Hepatocyte (in vitro differentiated cells): Measurements from ENCODE around the gene EGF. TPM values are rescaled to one million over a fixed set of nuclear protein-coding genes. Genes with fewer than 3 reads are reported as not detected.

Experiments used
- DNase-seq: peaks from one replicate; pipeline ENCODE4 v3.0.0-alpha.2; 2016; ENCODE audit warnings: low spot score
- H2AFZ ChIP-seq: fragments of 200-600 bp; sonication (generic); 2 replicates; pipeline ENCODE4 v1.6.0; 2016; ENCODE audit warnings: antibody characterized with exemption, mild to moderate bottlenecking
- H3K27ac ChIP-seq: fragments of 200-600 bp; sonication (generic); 2 replicates; pipeline ENCODE4 v1.5.1; 2016; ENCODE audit warnings: mild to moderate bottlenecking
- H3K27me3 ChIP-seq: fragments of 200-600 bp; sonication (generic); 2 replicates; pipeline ENCODE4 v1.6.1; 2016
- H3K36me3 ChIP-seq: fragments of 200-600 bp; sonication (generic); replicated peaks from 2 replicates; pipeline ENCODE4 v1.5.1; 2016; ENCODE audit warnings: low read depth; ENCODE audit not compliant: insufficient read depth
- H3K4me1 ChIP-seq: fragments of 200-600 bp; sonication (generic); 2 replicates; pipeline ENCODE4 v1.5.1; 2016; ENCODE audit warnings: mild to moderate bottlenecking, moderate library complexity; ENCODE audit not compliant: insufficient read depth
- H3K4me2 ChIP-seq: fragments of 200-600 bp; sonication (generic); 2 replicates; pipeline ENCODE4 v1.6.0; 2016
- H3K4me3 ChIP-seq: fragments of 200-600 bp; sonication (generic); 2 replicates; pipeline ENCODE4 v1.5.1; 2016; ENCODE audit warnings: mild to moderate bottlenecking
- H3K79me2 ChIP-seq: fragments of 200-600 bp; sonication (generic); 2 replicates; pipeline ENCODE4 v1.6.0; 2017; ENCODE audit warnings: mild to moderate bottlenecking
- H3K9me2 ChIP-seq: fragments of 200-600 bp; sonication (generic); replicated peaks from 2 replicates; pipeline ENCODE4 v1.6.0; 2017; ENCODE audit warnings: mild to moderate bottlenecking; ENCODE audit not compliant: insufficient read depth
- H3K9me3 ChIP-seq: fragments of 200-600 bp; sonication (generic); 2 replicates; pipeline ENCODE4 v1.5.1; 2016; ENCODE audit warnings: low read depth, mild to moderate bottlenecking
- H4K20me1 ChIP-seq: fragments of 200-600 bp; sonication (generic); 2 replicates; pipeline ENCODE4 v1.6.0; 2016; ENCODE audit warnings: mild to moderate bottlenecking; ENCODE audit not compliant: insufficient read depth, poor library complexity, severe bottlenecking
- EZH2 ChIP-seq: fragments of 200-600 bp; sonication (generic); IDR thresholded peaks from 2 replicates; pipeline ENCODE4 v1.6.1; 2016; ENCODE audit warnings: antibody characterized with exemption, mild to moderate bottlenecking, borderline replicate concordance
- EZH2phosphoT487 ChIP-seq: fragments of 200-600 bp; sonication (generic); IDR thresholded peaks from one replicate; pipeline ENCODE4 v1.6.1; 2018; ENCODE audit warnings: antibody characterized with exemption, mild to moderate bottlenecking, low read depth, moderate library complexity; ENCODE audit not compliant: unreplicated experiment, severe bottlenecking
- WGBS: methylation state at CpG from one replicate; pipeline ENCODE4 v1.1.6; 2016; ENCODE audit warnings: low lambda C conversion rate; ENCODE audit errors: missing lambda C conversion rate; 5-methylcytosine and 5-hydroxymethylcytosine counted together
- polyA plus RNA-seq: library from polyadenylated mRNA; unstranded; fragments of >200 nt; fragmentation: Nextera tagmentation; extraction: Ambion mirVana; gene quantifications from 2 replicates; pipeline ENCODE4 v1.2.1, GENCODE V29; 2016
- total RNA-seq: library from RNA; depleted of rRNA; stranded (reverse); fragments of >200 nt; gene quantifications from 2 replicates; pipeline ENCODE4 v1.2.3, GENCODE V29; 2014
- TF ChIP-seq, protein P1 (sequence below): fragments of 200-600 bp; sonication (generic); IDR thresholded peaks from 2 replicates; pipeline ENCODE4 v1.5.1; 2016; ENCODE audit warnings: antibody characterized with exemption, mild to moderate bottlenecking; ENCODE audit not compliant: poor library complexity

EGF gene
- total and polyA plus RNA-seq, 2 experiments from 2014 or later: 5.0 to 18.0 TPM

DNA sequence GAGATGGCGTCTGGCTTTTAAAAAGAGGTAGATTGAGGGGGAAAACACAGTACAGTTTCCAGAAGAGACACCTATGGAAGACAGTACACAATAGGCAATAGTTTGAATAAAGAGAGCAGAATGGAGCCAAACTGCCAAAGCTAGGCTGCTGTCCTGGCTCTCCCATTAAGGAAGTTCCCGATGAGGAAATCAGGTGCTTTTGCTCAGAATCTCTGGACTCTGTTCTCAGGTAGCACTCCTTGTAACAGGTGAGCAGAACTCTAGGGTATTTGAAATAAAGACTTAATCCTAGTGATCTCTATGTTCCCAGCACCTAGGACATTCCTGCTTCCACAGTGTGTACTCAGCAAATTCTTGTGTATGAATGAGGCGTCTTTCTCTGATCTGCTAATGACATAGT lies 1.6 kb downstream of the EGF start:
- Histone ChIP-seq H3K9me3 (no peaks in the 10 kb centered on the region), H3K27me3 (no peaks in the 10 kb centered on the region), H2AFZ (peak overlapping the region; percentile 41), H3K27ac (peak overlapping the region; percentile 87), H3K4me2 (peak overlapping the region; percentile 60), H3K9me2 (no peaks in the 10 kb centered on the region), H3K79me2 (no peaks in the 10 kb centered on the region), H3K36me3 (no peaks in the 10 kb centered on the region), H4K20me1 (no peaks in the 10 kb centered on the region), H3K4me1 (peaks cover 14% of the 10 kb centered on the region), H3K4me3 (no peak overlapping the region)
- WGBS: 59% methylated on average over 3 of the region's 3 CpGs
- TF ChIP-seq EZH2phosphoT487 (no peak), EZH2 (no peak)
- TF ChIP-seq, protein P1, sequence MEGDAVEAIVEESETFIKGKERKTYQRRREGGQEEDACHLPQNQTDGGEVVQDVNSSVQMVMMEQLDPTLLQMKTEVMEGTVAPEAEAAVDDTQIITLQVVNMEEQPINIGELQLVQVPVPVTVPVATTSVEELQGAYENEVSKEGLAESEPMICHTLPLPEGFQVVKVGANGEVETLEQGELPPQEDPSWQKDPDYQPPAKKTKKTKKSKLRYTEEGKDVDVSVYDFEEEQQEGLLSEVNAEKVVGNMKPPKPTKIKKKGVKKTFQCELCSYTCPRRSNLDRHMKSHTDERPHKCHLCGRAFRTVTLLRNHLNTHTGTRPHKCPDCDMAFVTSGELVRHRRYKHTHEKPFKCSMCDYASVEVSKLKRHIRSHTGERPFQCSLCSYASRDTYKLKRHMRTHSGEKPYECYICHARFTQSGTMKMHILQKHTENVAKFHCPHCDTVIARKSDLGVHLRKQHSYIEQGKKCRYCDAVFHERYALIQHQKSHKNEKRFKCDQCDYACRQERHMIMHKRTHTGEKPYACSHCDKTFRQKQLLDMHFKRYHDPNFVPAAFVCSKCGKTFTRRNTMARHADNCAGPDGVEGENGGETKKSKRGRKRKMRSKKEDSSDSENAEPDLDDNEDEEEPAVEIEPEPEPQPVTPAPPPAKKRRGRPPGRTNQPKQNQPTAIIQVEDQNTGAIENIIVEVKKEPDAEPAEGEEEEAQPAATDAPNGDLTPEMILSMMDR: no peak
- peak; percentile 20 for DNase-seq

DNA sequence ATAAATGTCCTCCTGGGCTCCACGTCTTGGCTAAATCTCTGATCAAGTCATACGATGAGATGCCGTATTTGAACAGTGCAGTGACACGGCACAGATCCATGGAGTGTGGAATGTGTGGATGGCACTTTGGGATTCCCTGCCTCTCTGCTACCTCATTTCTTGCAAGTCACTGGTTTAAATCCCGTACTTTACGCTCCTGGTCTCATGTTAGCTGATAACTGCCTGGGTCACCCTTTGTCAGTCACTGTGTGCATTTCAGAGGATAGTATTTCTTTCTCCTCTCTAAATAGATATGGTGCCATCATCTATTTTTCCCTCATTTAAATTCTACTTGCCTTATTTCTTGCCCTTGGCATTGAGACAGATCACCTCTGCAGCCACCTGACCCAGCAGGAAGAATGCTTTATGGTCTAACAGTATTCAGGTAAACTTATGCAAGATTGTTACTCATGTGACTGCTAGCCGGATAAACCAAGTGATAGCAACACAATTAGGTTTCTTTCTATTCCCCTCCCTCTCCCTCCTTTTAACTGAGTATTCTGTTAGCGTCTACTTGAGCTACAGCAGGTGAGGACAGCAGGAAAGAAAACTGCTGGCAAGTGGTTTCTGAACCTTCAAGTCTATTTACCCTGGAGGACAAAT lies 2.8 kb downstream of the EGF start:
- DNase-seq: peak; percentile 23
- Histone ChIP-seq H3K36me3 (no peaks in the 10 kb centered on the region), H3K9me3 (no peaks in the 10 kb centered on the region), H3K27ac (peak overlapping the region; percentile 87), H3K27me3 (no peaks in the 10 kb centered on the region), H3K4me2 (peak overlapping the region; percentile 60), H3K9me2 (no peaks in the 10 kb centered on the region), H2AFZ (no peak overlapping the region), H3K4me3 (no peak overlapping the region), H4K20me1 (no peaks in the 10 kb centered on the region), H3K4me1 (peaks cover 10% of the 10 kb centered on the region), H3K79me2 (no peaks in the 10 kb centered on the region)
- TF ChIP-seq, protein P1: no peak
- TF ChIP-seq EZH2phosphoT487 (no peak), EZH2 (no peak)
- 65% methylated on average over 8 of the region's 8 CpGs for WGBS

DNA sequence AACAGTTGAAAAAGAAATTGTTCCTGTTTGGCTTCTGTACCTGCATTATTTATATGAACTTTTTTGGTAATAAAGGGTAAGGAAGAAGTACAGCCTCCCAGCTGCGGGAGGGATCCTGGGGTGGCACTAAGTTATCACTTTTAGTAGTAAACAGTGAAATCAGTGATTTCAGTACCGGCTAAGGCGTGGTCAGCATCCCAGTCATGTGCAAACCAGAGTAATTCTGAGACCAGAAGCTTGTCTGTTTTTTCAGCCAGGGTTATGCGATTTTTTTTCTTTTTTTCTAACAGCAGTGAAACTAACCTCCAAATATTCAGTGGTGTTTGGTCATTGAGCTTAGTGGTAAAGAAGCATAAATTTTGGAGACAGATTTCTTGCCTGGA lies 3.3 kb downstream of the EGF start:
- Histone ChIP-seq H3K79me2 (no peaks in the 10 kb centered on the region), H3K27me3 (no peaks in the 10 kb centered on the region), H3K4me3 (no peak overlapping the region), H3K4me2 (peak overlapping the region; percentile 60), H3K9me3 (no peaks in the 10 kb centered on the region), H4K20me1 (no peaks in the 10 kb centered on the region), H3K36me3 (no peaks in the 10 kb centered on the region), H2AFZ (no peak overlapping the region), H3K4me1 (peaks cover 6% of the 10 kb centered on the region), H3K9me2 (no peaks in the 10 kb centered on the region), H3K27ac (peak overlapping the region; percentile 46)
- DNase-seq: no peak
- 53% methylated on average over 4 of the region's 4 CpGs for WGBS
- TF ChIP-seq EZH2phosphoT487 (no peak), EZH2 (no peak)
- TF ChIP-seq, protein P1: no peak

DNA sequence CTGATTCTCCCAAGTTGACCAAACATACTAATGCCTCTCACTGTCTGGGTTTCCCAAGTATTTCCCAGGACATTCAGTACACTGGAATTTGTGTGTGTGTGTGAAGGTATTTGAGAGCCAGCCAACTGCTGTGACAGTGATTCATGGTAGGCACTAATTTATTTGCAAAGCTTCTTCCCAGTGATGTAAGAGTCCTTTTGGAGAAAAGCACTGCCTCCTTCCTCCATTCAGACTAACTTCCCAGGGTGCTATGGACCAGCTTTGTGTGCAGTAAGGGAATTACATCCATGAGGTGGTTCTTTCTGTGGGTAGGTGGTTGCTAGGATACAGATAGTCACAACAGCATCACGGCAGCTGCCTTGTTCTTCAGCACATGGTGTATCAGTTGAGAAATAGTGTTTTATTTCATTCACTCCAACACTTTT lies 8.7 kb downstream of the EGF start:
- peak; percentile 47 for DNase-seq
- no peaks in the 10 kb centered on the region for H3K27me3 ChIP-seq
- no peak overlapping the region for H3K4me2 ChIP-seq
- H3K9me3 ChIP-seq: no peaks in the 10 kb centered on the region
- H3K4me1 ChIP-seq: no peaks in the 10 kb centered on the region
- H2AFZ ChIP-seq: no peak overlapping the region
- H3K36me3 ChIP-seq: no peaks in the 10 kb centered on the region
- WGBS: 53% methylated on average over 1 of the region's 1 CpG
- H3K27ac ChIP-seq: no peak overlapping the region
- TF ChIP-seq, protein P1: no peak
- no peak for TF ChIP-seq EZH2
- no peak for TF ChIP-seq EZH2phosphoT487
- no peaks in the 10 kb centered on the region for H3K9me2 ChIP-seq
- H3K79me2 ChIP-seq: no peaks in the 10 kb centered on the region
- H4K20me1 ChIP-seq: no peaks in the 10 kb centered on the region
- no peak overlapping the region for H3K4me3 ChIP-seq
